Type B pancreatic cell (in vitro differentiated cells): ENCODE results near the gene POGZ. TPM values are rescaled to one million over a fixed set of nuclear protein-coding genes. Genes with fewer than 3 reads are reported as not detected.

Experiments used
- DNase-seq: peaks from one replicate; pipeline ENCODE4 v3.0.0; 2021; ENCODE audit warnings: mixed read lengths; ENCODE audit not compliant: unreplicated experiment; ENCODE audit errors: extremely low spot score
- H3K27ac Mint-ChIP-seq: 2 replicates; pipeline ENCODE4 v1.8.0; 2021; ENCODE audit warnings: mild to moderate bottlenecking, mixed read lengths
- H3K27me3 Mint-ChIP-seq: 2 replicates; pipeline ENCODE4 v1.8.0; 2021; ENCODE audit warnings: mixed read lengths
- H3K36me3 Mint-ChIP-seq: 2 replicates; pipeline ENCODE4 v1.8.0; 2021; ENCODE audit warnings: mixed read lengths
- H3K4me1 Mint-ChIP-seq: one replicate; pipeline ENCODE4 v1.8.0; 2021; ENCODE audit warnings: mixed read lengths; ENCODE audit not compliant: unreplicated experiment
- H3K4me3 Mint-ChIP-seq: 2 replicates; pipeline ENCODE4 v1.8.0; 2021; ENCODE audit warnings: mild to moderate bottlenecking, mixed read lengths
- H3K9me3 Mint-ChIP-seq: 2 replicates; pipeline ENCODE4 v1.8.0; 2021; ENCODE audit warnings: mixed read lengths
- CTCF ChIP-seq: fragments of 200-600 bp; sonication (generic); conservative IDR thresholded peaks from 2 replicates; pipeline ENCODE4 v1.5.0; 2021; ENCODE audit warnings: antibody characterized with exemption, mild to moderate bottlenecking
- total RNA-seq: library from RNA; stranded (reverse); gene quantifications from 2 replicates; pipeline ENCODE4 v1.2.1, GENCODE V29; 2021; ENCODE audit warnings: low replicate concordance

Gene POGZ
- total RNA-seq, 1 donor from 2014 or later = 126 TPM

GRCh38 chr1:151405187-151405951, 53.9 kb downstream of the POGZ start:
- H3K9me3 Mint-ChIP-seq = no peaks in the 10 kb centered on the region
- H3K4me1 Mint-ChIP-seq = peaks cover 9% of the 10 kb centered on the region
- no peak overlapping the region for H3K27ac Mint-ChIP-seq
- TF ChIP-seq CTCF = no peak
- no peak overlapping the region for H3K4me3 Mint-ChIP-seq
- H3K27me3 Mint-ChIP-seq = no peaks in the 10 kb centered on the region
- H3K36me3 Mint-ChIP-seq = peaks cover 28% of the 10 kb centered on the region
- DNase-seq = no peak

- Mint-ChIP-seq H3K4me1 (peaks cover 20% of the 10 kb centered on the region), H3K9me3 (peaks cover 4% of the 10 kb centered on the region), H3K27ac (no peak overlapping the region), H3K36me3 (peaks cover 34% of the 10 kb centered on the region), H3K4me3 (no peak overlapping the region), H3K27me3 (peaks cover 3% of the 10 kb centered on the region)
- no peak for TF ChIP-seq CTCF
- no peak for DNase-seq
These were observed 55.7 kb downstream of the POGZ start for GRCh38 chr1:151403612-151404011.

GRCh38 chr1:151402764-151403163, 56.5 kb downstream of the POGZ start:
- Mint-ChIP-seq H3K4me1 (peaks cover 20% of the 10 kb centered on the region), H3K27me3 (peaks cover 3% of the 10 kb centered on the region), H3K4me3 (no peak overlapping the region), H3K9me3 (peaks cover 4% of the 10 kb centered on the region), H3K36me3 (peaks cover 34% of the 10 kb centered on the region), H3K27ac (peak overlapping the region; percentile 54)
- no peak for TF ChIP-seq CTCF
- DNase-seq = no peak

- Mint-ChIP-seq H3K4me3 (peak overlapping the region; percentile 57), H3K36me3 (peaks cover 31% of the 10 kb centered on the region), H3K27ac (no peak overlapping the region), H3K27me3 (peaks cover 3% of the 10 kb centered on the region), H3K9me3 (peaks cover 4% of the 10 kb centered on the region), H3K4me1 (peaks cover 20% of the 10 kb centered on the region)
- no peak for TF ChIP-seq CTCF
- DNase-seq = no peak
These were observed 57.4 kb downstream of the POGZ start for GRCh38 chr1:151401860-151402259.

- Mint-ChIP-seq H3K36me3 (peaks cover 31% of the 10 kb centered on the region), H3K4me1 (peaks cover 20% of the 10 kb centered on the region), H3K9me3 (peaks cover 4% of the 10 kb centered on the region), H3K4me3 (peak overlapping the region; percentile 97), H3K27me3 (peaks cover 3% of the 10 kb centered on the region), H3K27ac (peak overlapping the region; percentile 97)
- TF ChIP-seq CTCF = no peak
- DNase-seq = no peak
These were observed 58.0 kb downstream of the POGZ start for GRCh38 chr1:151401125-151401788.
